Left kidney (tissue), 8 donors: ENCODE measurements around the gene PKN3. TPM values are rescaled to one million over a fixed set of nuclear protein-coding genes. Genes with fewer than 3 reads are reported as not detected.
"Not testable (repeated sequence)": the region's sequence is repeated elsewhere in the genome, so short reads cannot be mapped to it uniquely, and the experiment has no call there.

Experiments
- DNase-seq: peaks from one replicate; pipeline ENCODE4 v3.0.0-alpha.2; 2013
- long read RNA-seq, 8 donors: transcript quantifications; one replicate each; lab custom pipeline, GENCODE V29; 2026
- polyA plus RNA-seq: library from polyadenylated mRNA; unstranded; fragments of 120-200 nt; gene quantifications from one replicate; pipeline ENCODE4 v1.2.1, GENCODE V29; 2013; ENCODE audit not compliant: insufficient read length

Gene PKN3
- polyA plus RNA-seq = 13.4 TPM
- long read RNA-seq, donor 1 = 0 reads
- long read RNA-seq, donor 2, partial matches to known transcripts = 0 of 27 reads
- long read RNA-seq, donor 2, other reads (novel, unspliced or antisense) = 27 of 27 reads
- long read RNA-seq, donor 3, partial matches to known transcripts = 6 of 6 reads
- long read RNA-seq, donor 3, other reads (novel, unspliced or antisense) = 0 of 6 reads
- long read RNA-seq, donor 4 = 0 reads
- long read RNA-seq, donor 5 = 0 reads
- long read RNA-seq, donor 6, partial matches to known transcripts = 0 of 2 reads
- long read RNA-seq, donor 6, other reads (novel, unspliced or antisense) = 0 of 2 reads
- long read RNA-seq, donor 7, partial matches to known transcripts = 0 of 1 reads
- long read RNA-seq, donor 7, other reads (novel, unspliced or antisense) = 0 of 1 reads
- long read RNA-seq, donor 8 = 0 reads

- DNase-seq = peak; percentile 85
Measured at GRCh38 chr9:128702445-128702948, at the start of gene PKN3. Gene PKN3, plus strand, starts transcription at chr9:128702503. Its CDS starts 413 bp downstream, at chr9:128702916.

GRCh38 chr9:128653908-128654307 lies 48.4 kb upstream of the PKN3 start:
- no peak for DNase-seq

GRCh38 chr9:128654481-128654880 lies 47.8 kb upstream of the PKN3 start:
- DNase-seq = no peak

- peak; percentile 91 for DNase-seq
Measured at GRCh38 chr9:128656416-128657343, 45.6 kb upstream of the PKN3 start, which contains the start of gene DYNC2I2. Gene DYNC2I2, minus strand, starts transcription at chr9:128656847. Its CDS starts 121 bp downstream, at chr9:128656726.

GRCh38 chr9:128657344-128657704 lies 45.0 kb upstream of the PKN3 start:
- DNase-seq = no peak

- no peak for DNase-seq
Measured at GRCh38 chr9:128657796-128658195, 44.5 kb upstream of the PKN3 start.

GRCh38 chr9:128666481-128666941 lies 35.8 kb upstream of the PKN3 start:
- not testable (repeated sequence) for DNase-seq

- DNase-seq = no peak
Measured at GRCh38 chr9:128669786-128670185, 32.5 kb upstream of the PKN3 start.

- no peak for DNase-seq
Measured at GRCh38 chr9:128675382-128675781, 26.9 kb upstream of the PKN3 start.

GRCh38 chr9:128677794-128678193 lies 24.5 kb upstream of the PKN3 start:
- DNase-seq = no peak

GRCh38 chr9:128683340-128684064 lies 18.8 kb upstream of the PKN3 start:
- DNase-seq = peak; percentile 58

GRCh38 chr9:128684065-128684324 lies 18.3 kb upstream of the PKN3 start:
- DNase-seq = peak; percentile 15

- peak; percentile 68 for DNase-seq
Measured at GRCh38 chr9:128684325-128685199, 17.7 kb upstream of the PKN3 start.

GRCh38 chr9:128685636-128686489 lies 16.4 kb upstream of the PKN3 start:
- DNase-seq = peak; percentile 7

GRCh38 chr9:128687453-128687852 lies 14.8 kb upstream of the PKN3 start:
- no peak for DNase-seq

- peak; percentile 94 for DNase-seq
Measured at GRCh38 chr9:128688501-128689292, 13.6 kb upstream of the PKN3 start, which contains the start of gene SET. Gene SET, plus strand, starts transcription at chr9:128689222. Its CDS starts 361 bp downstream, at chr9:128689583.

GRCh38 chr9:128689293-128689774 lies 13.0 kb upstream of the PKN3 start:
- DNase-seq = peak; percentile 29

- peak; percentile 46 for DNase-seq
Measured at GRCh38 chr9:128689820-128690683, 12.3 kb upstream of the PKN3 start.
